Activated CD8-positive, alpha-beta memory T cell treated with anti-CD3 and anti-CD28 coated beads for 48 hours (primary cell): ENCODE results near the gene RAPGEF5.

ENCODE experiments used
- DNase-seq, 3 experiments: peaks; one replicate each; pipeline ENCODE4 v3.0.0-alpha.2; 2020; ENCODE audit warnings: low read depth in 2 of 3, low spot score in 2 of 3

The RAPGEF5 gene

GRCh38 chr7:22378199-22378980, 21.4 kb upstream of the RAPGEF5 start:
- DNase-seq = no peak

DNA sequence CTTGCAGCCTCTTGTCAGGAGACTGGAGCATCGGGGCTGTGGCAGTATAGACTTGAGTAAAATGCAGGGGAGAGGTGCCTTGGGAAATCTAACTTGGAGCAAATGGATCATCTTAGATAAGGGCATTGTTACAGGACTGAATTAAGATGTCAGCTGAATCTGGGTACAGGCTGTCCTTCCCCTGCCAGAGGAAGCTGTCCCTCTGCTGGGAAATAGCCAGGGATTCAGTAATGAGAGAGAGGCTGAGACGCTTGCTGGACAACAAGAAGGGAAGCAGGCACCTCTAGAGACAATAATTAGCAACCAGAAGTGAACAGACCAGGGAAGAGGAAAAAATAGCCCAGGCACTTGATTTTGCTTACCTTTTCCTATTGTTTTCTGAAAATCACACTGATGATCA, 20.7 kb upstream of the RAPGEF5 start:
- no peak for DNase-seq

- DNase-seq = no peak
Observed at GRCh38 chr7:22375359-22376048, 18.6 kb upstream of the RAPGEF5 start.

GRCh38 chr7:22373911-22374310, 17.0 kb upstream of the RAPGEF5 start:
- DNase-seq = no peak

DNA sequence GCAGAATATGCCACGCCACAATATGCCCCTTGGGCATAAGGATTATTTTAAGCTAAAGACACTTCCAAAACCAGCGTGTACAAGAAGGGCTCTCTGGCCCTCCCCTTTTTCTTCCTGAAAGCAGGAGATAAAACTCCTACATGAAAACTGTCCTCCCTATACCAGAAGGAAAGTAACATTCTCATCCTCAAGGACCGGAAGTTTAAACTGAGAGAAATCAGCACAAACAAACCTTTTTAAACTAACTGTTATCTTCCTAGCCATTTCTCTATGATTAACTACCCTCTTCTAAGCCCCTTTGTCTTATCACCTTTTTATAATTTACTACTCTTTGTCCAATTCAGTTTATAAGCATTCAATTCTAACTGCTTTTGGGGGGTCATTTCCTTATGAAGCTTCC, 16.4 kb upstream of the RAPGEF5 start:
- no peak for DNase-seq

GRCh38 chr7:22372863-22373262, 15.9 kb upstream of the RAPGEF5 start:
- DNase-seq = no peak

GRCh38 chr7:22371878-22372277, 14.9 kb upstream of the RAPGEF5 start:
- DNase-seq = no peak

- no peak for DNase-seq
Observed at GRCh38 chr7:22364900-22365299, 7.9 kb upstream of the RAPGEF5 start.

DNA sequence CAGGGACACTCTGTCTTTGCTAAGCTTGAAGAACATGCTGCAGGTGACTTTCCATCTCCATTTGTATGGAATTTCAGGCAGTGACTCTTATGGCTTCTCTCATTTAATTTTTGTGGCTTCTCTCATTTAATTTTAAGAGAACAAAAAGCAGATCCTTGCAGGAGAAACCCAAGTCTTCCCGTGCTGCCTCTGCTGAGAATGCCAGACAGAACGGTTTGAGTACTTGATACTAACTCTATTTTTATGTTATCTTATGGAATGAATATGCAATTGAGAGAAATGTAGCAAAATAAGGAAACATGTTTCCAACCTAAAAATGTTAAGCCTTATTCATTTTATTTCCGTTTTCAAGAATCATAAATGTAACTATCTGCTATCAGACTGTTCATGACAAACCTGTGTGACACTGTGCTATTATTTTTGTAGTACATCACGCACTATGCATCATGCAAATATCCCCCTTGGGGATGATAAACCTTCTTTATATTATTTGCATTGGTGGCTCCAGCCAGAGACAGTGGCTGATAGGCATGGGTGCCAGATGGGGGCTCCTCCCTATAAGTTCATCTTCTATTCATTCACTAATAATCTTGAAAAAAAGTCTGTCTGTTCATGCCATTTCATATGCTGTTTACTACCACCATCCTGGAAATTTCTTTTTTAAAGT, 6.9 kb upstream of the RAPGEF5 start:
- no peak for DNase-seq

DNA sequence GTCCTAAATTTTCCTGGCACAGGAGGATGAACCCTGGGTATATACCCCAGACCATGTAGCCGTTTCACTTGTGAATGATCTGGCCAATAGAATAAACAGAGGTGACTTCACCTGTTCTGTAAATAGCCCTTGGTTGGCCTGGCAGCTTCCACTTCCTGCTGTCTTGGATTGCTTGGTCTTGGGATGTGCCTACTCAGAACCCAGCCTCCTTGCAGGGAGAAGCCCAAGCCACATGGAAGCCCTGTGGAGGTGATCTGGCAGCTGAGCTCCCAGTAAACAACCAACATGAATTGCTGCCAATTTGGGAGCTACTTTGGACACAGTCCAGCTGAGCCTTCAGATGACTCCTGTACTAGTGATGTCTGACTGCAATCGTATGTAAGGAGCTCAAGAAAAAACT, 4.8 kb upstream of the RAPGEF5 start:
- no peak for DNase-seq

GRCh38 chr7:22361320-22361719, 4.4 kb upstream of the RAPGEF5 start:
- no peak for DNase-seq

DNA sequence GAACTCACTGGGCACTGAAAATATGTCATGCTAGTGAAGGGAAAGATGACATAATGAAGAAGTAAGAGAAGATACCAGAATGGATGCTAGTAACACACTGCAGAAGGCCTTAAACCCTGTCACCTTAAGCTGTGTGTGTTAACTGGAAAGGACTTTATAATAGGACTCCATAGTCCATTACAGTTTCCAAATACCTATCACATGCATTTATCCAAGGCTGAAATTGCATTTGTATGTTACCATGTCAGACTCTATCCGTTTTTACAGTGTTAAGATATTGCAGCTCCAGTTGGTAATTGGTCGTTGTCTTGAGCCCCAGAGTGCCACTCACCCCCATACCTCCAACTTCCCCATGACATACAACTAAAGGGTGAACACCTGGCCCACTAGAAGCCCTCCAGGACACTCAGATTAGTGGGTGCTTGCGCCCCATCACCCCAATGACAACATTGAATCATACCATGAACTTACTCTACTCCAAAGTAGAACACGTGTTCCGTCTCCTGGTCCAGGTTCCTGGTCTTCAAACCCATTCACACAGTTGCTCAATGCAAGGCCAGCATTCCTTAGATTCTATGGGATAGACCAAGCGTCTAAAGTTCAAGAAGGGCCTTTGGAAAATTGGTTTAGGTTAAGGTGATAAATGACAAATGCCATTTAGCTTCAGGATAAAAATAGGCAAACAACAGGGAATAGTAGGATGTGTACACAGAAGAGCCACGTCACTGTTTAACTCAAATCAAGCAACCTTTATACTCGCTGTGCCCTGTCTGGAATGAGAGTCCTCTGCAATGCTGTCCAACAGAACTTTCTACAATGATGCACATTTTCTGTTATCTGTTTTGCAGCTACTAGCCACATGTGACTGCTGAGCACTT, 2.1 kb upstream of the RAPGEF5 start:
- DNase-seq = no peak

- no peak for DNase-seq
Observed at GRCh38 chr7:22357311-22358175, 589 bp upstream of the RAPGEF5 start.

GRCh38 chr7:22356010-22356691, 803 bp downstream of the RAPGEF5 start:
- DNase-seq = no peak

GRCh38 chr7:22355620-22356009, 1.3 kb downstream of the RAPGEF5 start:
- no peak for DNase-seq

GRCh38 chr7:22354462-22354861, 2.5 kb downstream of the RAPGEF5 start:
- DNase-seq = no peak

GRCh38 chr7:22352887-22353286, 4.1 kb downstream of the RAPGEF5 start:
- DNase-seq = no peak

DNA sequence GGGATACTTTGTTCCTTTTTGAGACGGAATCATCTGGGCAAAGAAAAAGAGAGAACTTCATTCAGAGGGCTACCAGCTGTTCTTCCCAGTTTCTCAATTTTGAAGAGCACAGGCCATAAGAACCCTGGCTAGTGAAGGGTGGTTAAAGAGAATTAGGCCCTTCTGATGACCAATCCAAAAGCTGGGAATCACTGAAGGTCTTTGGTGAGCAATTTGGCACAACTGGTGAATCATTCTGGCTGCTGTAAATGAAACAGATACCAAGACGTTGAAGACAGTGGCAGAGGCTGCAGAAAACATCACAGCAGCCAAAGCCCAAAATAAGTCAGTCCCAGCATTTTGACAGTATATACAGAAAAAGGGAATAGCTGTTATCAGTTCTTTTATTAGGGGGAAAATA, 5.1 kb downstream of the RAPGEF5 start:
- DNase-seq = no peak

- no peak for DNase-seq
Observed at GRCh38 chr7:22351329-22351692, 5.6 kb downstream of the RAPGEF5 start.
